CD4-positive, alpha-beta T cell treated with Interleukin-17A for 1 hour (primary cell): ENCODE data around the gene LIMCH1.
"Not testable (repeated sequence)": the region's sequence is repeated elsewhere in the genome, so short reads cannot be mapped to it uniquely, and the experiment has no call there.

Experiments
- DNase-seq: peaks from one replicate; pipeline ENCODE4 v3.0.0-alpha.2; 2020

The LIMCH1 gene

DNA sequence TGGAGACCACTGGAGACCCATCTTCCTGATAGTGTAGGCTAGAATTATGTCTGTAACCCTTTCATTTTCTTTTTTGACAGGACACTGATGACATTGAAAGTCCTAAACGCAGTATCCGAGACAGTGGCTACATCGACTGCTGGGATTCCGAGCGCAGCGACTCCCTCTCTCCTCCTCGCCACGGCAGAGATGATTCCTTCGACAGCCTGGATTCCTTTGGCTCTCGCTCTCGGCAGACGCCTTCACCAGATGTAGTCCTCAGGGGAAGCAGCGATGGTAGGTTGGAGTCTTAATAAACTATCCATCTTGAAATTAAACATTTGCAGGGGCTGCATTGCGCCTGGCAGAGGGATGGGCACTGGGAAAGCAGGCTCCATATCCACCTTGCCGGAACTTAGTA is 75.4 kb downstream of the LIMCH1 start:
- no peak for DNase-seq

DNA sequence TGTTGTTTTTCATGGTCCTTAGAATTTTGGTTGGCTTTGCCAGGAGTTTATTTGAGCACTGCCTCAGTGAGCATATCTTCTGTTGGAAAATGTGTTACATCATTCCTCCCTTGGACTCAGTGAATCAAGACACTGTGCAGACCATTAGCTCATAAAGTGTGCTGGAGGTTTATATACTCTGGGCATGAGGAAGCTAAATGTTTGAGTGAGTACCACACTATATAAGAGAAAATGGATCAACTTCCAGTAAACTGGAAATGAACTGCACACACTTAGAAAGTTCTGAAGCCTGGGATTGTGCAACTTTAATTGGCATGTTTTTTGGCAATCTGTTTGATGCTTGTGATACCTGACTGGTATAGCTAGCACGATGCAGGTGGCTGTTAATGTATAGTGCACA is 75.9 kb downstream of the LIMCH1 start:
- no peak for DNase-seq

GRCh38 chr4:41614519-41614918 is 76.6 kb downstream of the LIMCH1 start:
- DNase-seq, result no peak

DNA sequence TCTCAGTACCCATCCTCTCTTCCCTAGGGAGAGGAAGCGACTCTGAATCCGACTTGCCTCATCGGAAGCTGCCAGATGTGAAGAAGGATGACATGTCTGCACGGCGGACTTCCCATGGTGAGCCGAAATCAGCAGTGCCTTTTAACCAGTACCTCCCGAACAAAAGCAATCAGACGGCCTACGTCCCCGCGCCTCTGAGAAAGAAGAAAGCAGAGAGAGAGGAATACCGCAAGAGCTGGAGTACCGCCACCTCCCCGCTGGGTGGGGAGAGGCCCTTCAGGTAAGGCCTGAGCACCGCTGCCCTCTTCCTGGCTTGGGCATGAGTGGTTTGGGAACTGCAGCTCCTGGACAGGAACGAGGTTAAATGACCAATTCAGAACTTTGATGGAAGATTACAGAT is 81.2 kb downstream of the LIMCH1 start:
- no peak for DNase-seq

DNA sequence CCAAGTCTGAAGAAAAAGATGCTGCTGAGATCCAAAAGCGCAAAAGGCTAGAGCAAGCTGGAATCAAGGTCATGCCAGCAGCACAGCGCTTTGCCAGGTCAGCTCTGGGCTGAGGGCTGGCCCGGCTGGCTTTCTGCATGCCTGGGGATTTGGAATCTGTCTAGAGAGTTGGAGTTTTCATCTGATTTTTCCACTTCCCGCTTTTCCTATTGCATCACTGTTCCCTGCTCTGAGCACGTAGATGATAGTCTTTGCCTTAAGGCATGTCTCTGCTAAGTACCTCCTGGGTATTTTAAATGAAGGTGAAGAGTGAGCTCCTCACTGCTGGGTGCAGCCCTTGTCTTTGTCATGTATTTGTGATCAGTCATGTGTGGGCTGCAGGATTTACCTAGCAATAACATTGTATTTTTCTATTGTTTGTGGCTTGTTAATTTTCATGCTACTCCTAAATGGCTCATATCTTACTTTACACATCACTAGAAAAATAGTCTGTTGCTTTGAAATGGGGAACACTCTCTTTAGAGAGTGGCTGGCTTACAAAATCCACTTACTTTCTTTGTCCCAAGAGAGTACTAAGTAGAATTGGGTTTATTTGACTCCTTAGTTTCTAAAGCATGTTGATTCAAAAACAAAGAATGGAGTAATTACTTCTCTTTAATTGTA is 82.8 kb downstream of the LIMCH1 start:
- DNase-seq, result no peak

GRCh38 chr4:41622787-41623186 is 84.8 kb downstream of the LIMCH1 start:
- no peak for DNase-seq

DNA sequence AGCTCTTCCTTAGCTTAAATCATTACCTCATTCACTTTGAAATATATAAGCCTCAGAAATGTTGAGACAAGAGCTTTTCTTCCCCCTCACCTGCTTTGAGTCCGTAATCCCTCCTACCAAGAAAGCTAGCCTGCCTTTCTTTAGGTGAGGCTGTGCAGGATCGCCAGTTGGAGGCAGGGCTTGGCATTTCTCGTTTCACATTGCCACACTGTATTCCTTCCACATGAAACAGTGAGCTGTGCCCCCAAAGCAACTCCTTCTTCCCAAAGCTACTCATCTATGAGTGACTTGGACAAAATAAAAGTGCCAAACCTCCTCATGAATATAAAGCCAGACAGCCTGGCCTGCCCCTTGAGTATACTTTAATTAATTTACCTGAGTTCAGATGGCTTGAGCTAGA is 86.8 kb downstream of the LIMCH1 start:
- DNase-seq, result no peak

GRCh38 chr4:41625531-41625930 is 87.6 kb downstream of the LIMCH1 start:
- DNase-seq, result no peak

GRCh38 chr4:41628936-41629335 is 91.0 kb downstream of the LIMCH1 start:
- DNase-seq, result no peak

- DNase-seq, result no peak
These were observed 93.6 kb downstream of the LIMCH1 start for GRCh38 chr4:41631523-41631922.

DNA sequence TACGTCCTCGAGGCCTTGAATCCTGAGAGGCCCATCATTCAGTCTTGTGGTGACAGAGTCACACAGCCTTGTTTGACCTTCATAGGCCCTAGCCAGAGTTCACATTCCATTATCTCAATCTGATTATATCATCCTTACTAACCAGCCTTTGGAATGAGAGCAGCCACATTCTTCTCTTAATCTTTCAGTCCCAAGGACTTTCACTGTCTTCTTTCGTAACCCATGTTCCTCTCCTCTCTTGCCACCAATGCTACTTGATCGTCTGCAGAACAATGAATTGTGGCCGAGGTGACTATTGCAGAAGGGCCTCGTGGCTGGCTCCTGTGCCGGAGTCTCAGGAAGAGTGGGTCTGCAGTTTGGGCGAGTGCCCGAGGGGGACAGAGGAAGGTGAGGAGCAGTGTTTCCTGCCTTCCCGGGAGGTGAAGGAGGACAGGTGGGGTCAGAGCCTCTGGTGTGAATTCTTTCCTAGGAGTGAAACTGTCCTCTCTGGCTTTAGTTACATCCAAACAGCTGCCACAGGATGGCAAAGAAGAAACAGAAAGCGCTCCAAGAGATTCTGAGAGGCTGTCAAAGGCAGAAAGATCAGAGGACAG is 94.6 kb downstream of the LIMCH1 start:
- no peak for DNase-seq

GRCh38 chr4:41633321-41633720 is 95.4 kb downstream of the LIMCH1 start:
- no peak for DNase-seq

- DNase-seq, result no peak
These were observed 97.5 kb downstream of the LIMCH1 start for GRCh38 chr4:41635441-41635840.

GRCh38 chr4:41638203-41638602 is 100.2 kb downstream of the LIMCH1 start:
- no peak for DNase-seq

DNA sequence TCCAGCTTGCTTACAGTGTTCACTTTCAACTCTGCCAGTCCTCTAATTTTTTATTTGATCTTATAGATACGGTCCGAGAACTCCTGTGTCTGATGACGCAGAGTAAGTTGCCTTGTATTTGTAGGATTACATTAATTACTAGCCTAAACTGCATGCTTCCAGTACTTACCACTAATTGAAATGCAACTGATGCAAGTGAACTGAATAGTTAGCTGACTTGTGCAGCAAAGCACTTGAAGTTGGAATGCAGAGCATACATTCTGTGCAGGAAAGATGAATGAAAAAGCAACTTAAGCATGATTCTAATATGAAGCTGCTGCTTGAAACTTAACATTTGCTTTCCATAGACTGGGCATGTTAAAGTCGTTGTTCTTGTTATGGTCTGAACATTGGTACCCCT is 100.9 kb downstream of the LIMCH1 start:
- no peak for DNase-seq

- no peak for DNase-seq
These were observed 101.3 kb downstream of the LIMCH1 start for GRCh38 chr4:41639291-41639690.

DNA sequence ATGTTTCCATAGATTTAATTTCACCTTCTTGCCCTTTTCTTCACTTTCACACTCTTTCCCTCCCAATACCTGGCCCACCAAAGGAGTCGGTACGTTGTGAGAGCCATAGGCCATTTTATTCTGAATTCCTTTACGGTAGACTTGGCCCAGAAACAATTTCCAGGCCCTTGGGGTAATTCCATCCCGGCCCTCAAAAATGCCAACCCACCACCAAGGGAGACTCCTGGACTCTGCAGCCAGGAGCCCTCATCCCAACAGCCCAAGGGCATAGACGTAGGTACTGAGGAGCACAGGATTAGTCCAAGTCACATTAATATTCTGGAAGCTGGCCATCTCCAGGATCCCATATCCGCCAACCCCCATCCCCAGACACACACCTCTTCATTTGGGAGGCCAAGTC is 102.9 kb downstream of the LIMCH1 start:
- DNase-seq, result no peak

GRCh38 chr4:41642746-41643145 is 104.8 kb downstream of the LIMCH1 start:
- DNase-seq, result not testable (repeated sequence)

- no peak for DNase-seq
These were observed 105.4 kb downstream of the LIMCH1 start for GRCh38 chr4:41643331-41643730.

GRCh38 chr4:41644288-41644914 is 106.4 kb downstream of the LIMCH1 start:
- DNase-seq, result no peak

- DNase-seq, result no peak
These were observed 106.9 kb downstream of the LIMCH1 start for GRCh38 chr4:41644915-41645295.

- no peak for DNase-seq
These were observed 107.9 kb downstream of the LIMCH1 start for GRCh38 chr4:41645728-41646390.

DNA sequence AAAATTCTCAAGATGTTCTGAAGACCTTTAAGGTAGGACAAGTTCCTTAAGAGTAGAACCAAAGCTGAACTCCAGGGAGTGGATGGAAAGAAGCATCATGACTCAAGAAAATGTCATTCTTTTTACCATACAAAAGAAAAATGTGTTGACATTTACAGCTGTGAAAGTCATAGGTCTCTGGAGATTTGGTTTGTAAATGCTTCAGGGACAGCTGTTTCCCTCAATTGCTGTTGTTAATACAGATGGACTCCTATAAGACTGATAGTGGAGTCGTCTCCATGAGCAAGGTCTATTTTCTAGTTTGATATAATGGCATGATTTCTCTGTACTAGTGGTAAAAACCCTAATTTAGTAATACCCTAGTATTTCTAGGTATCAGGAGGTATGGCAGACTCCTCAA is 108.9 kb downstream of the LIMCH1 start:
- no peak for DNase-seq

- DNase-seq, result no peak
These were observed 109.4 kb downstream of the LIMCH1 start for GRCh38 chr4:41647383-41647782.
